SK-N-MC (cell line): Measurements from ENCODE around the gene UNC79.

Experiments
- EZH2 ChIP-seq: fragments of 200-600 bp; sonication (generic); IDR thresholded peaks from one replicate; pipeline ENCODE4 v1.6.1; 2017; ENCODE audit warnings: antibody characterized with exemption
- FOXP2 ChIP-seq: optimal IDR thresholded peaks from 2 replicates; pipeline ENCODE3; 2011; ENCODE audit warnings: mild to moderate bottlenecking, moderate library complexity; ENCODE audit not compliant: insufficient read depth; ENCODE audit errors: extremely low read length, control extremely low read depth
- POLR2AphosphoS5 ChIP-seq: IDR thresholded peaks from 2 replicates; pipeline ENCODE4 v1.6.1; 2012; ENCODE audit warnings: mild to moderate bottlenecking, low read depth, low read length, borderline replicate concordance

DNA sequence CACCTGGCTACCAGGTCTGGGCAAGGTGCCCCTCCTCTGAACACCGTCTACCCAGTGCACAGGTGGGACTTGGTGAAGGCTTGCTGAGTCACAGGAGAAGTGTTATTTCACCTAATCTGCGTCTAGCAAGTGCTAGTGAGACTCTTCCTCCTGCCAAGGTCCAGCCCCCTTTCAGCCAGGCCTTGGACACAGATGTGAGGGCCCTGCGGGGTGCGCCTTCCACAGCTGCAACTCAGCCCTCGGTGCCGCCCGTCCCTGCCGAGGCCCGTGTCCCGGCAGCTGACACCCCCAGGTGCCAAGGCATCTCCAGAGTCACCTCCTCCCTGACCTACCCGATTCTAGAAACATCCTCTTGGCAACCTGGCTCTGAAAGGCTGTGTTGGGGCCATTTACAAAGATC is 302.5 kb downstream of the UNC79 start:
- TF ChIP-seq POLR2AphosphoS5 = no peak
- no peak for TF ChIP-seq EZH2
- TF ChIP-seq FOXP2 = no peak
